Right lobe of liver (tissue), 4 donors: ENCODE results near the gene GALNT2.

ENCODE experiments used
- CTCF ChIP-seq, 4 donors: fragments of 200-600 bp in 3 of 4; fragments of 450-650 bp in 1 of 4; IDR thresholded peaks; one replicate each; pipeline versions ENCODE4 v1.5.1 to v1.8.0; 2016 to 2022; ENCODE audit warnings: antibody characterized with exemption in 4 of 4, mild to moderate bottlenecking in 2 of 4
- POLR2A ChIP-seq: fragments of 450-650 bp; IDR thresholded peaks from one replicate; pipeline ENCODE4 v1.6.1; 2017; ENCODE audit warnings: antibody characterized with exemption, mild to moderate bottlenecking
- donor health status: DM: no; HTN: no; CAD: no.
- donor health status: DM: no; HTN: no; CAD: no.
- donor health status: DM: no; HTN: yes; CAD: no.

GRCh38 chr1:230321741-230322420 lies 254.8 kb downstream of the GALNT2 start:
- TF ChIP-seq CTCF (IDR thresholded peaks at IDR 0.05): no peak
- TF ChIP-seq POLR2A: no peak
